GM12878 (cell line): ENCODE data around the gene ATP6V0A1. TPM values are rescaled to one million over a fixed set of nuclear protein-coding genes. Genes with fewer than 3 reads are reported as not detected.

Experiments used
- ATAC-seq: fragments of 200-7000 bp; cut with Tn5 transposase; 3 replicates; pipeline ENCODE4 v1.9.1; 2020; ENCODE audit warnings: mild to moderate bottlenecking, moderate library complexity
- BruUV-seq: library from RNA; stranded (reverse); fragments of 400-500 nt; replicated peaks from 2 replicates; lab custom pipeline; 2021; lab: Mats Ljungman, UMichigan
- CTCF ChIA-PET: fragments of 300-600 bp; sonication (Branson Sonifier 250); formaldehyde crosslinking; extraction: SDS; loops from one replicate; lab custom pipeline; 2021; ENCODE audit warnings: inconsistent platforms; lab: Yijun Ruan, JAX
- POLR2A ChIA-PET: fragments of 350-600 bp; formaldehyde crosslinking; extraction: SDS; loops from one replicate; lab custom pipeline; 2021; ENCODE audit warnings: inconsistent platforms; lab: Charles Lee
- RAD21 ChIA-PET: fragments of 300-600 bp; sonication (Branson Sonifier 250); formaldehyde crosslinking; loops from one replicate; lab custom pipeline; 2023; ENCODE audit warnings: antibody characterized with exemption; ENCODE audit not compliant: unreplicated experiment; lab: Charles Lee
- SMC1A ChIA-PET: fragments of 300-600 bp; sonication (Branson Sonifier 250); formaldehyde crosslinking; loops from one replicate; lab custom pipeline; 2023; ENCODE audit not compliant: unreplicated experiment, uncharacterized antibody; lab: Charles Lee
- DNase-seq: peaks from one replicate; pipeline ENCODE4 v3.0.0-alpha.2; 2011; ENCODE audit warnings: low read depth, low spot score
- FAIRE-seq: peaks from 3 replicates; lab custom pipeline; 2011; peaks lifted over from hg19 to GRCh38; lab: Jason Lieb, UNC
- H2AFZ ChIP-seq: 2 replicates; pipeline ENCODE4 v1.6.0; 2011; ENCODE audit warnings: low read depth, low read length, control low read depth; ENCODE audit not compliant: control insufficient read depth
- H3K27ac ChIP-seq: 2 replicates; pipeline ENCODE4 v1.5.1; 2011; ENCODE audit warnings: control low read depth; ENCODE audit not compliant: control insufficient read depth, insufficient read depth
- H3K27me3 ChIP-seq, 2 experiments: replicated peaks in 1 of 2; 2 replicates each; pipeline versions ENCODE4 v1.6.0 to v1.6.1; 2011; ENCODE audit warnings: low read length in 1 of 2; ENCODE audit not compliant: control insufficient read depth in 2 of 2, insufficient read depth in 2 of 2
- H3K36me3 ChIP-seq, 2 experiments: 2 replicates each; pipeline ENCODE4 v1.5.1; 2011; ENCODE audit warnings: low read length in 1 of 2; ENCODE audit not compliant: control insufficient read depth in 2 of 2, insufficient read depth in 2 of 2
- H3K4me1 ChIP-seq: 2 replicates; pipeline ENCODE4 v1.6.1; 2011; ENCODE audit warnings: mild to moderate bottlenecking, low read length, moderate library complexity, mixed read lengths; ENCODE audit not compliant: control insufficient read depth, insufficient read depth
- H3K4me2 ChIP-seq: 2 replicates; pipeline ENCODE4 v1.6.0; 2011; ENCODE audit warnings: control low read depth; ENCODE audit not compliant: control insufficient read depth, insufficient read depth
- H3K4me3 ChIP-seq: fragments of 200-600 bp; sonication (generic); 2 replicates; pipeline ENCODE4 v1.5.1; 2016
- H3K79me2 ChIP-seq: 2 replicates; pipeline ENCODE4 v1.6.0; 2011; ENCODE audit warnings: low read length; ENCODE audit not compliant: control insufficient read depth, insufficient read depth
- H3K9ac ChIP-seq: 2 replicates; pipeline ENCODE4 v1.8.0; 2011; ENCODE audit warnings: low read length, control low read depth, mixed read lengths; ENCODE audit not compliant: control insufficient read depth, insufficient read depth
- H3K9me3 ChIP-seq: replicated peaks from 3 replicates; pipeline ENCODE4 v1.5.1; 2011; ENCODE audit warnings: mild to moderate bottlenecking, low read length; ENCODE audit not compliant: control insufficient read depth, insufficient read depth
- H4K20me1 ChIP-seq: 2 replicates; pipeline ENCODE4 v1.6.0; 2011; ENCODE audit not compliant: control insufficient read depth, insufficient read depth
- GATAD2B ChIP-seq: fragments of 450-650 bp; conservative IDR thresholded peaks from 2 replicates; pipeline ENCODE4 v1.6.1; 2017; ENCODE audit warnings: low read depth, mild to moderate bottlenecking, moderate library complexity
- HDAC6 ChIP-seq: fragments of 200-600 bp; sonication (generic); IDR thresholded peaks from one replicate; pipeline ENCODE4 v1.8.0; 2017; ENCODE audit warnings: antibody characterized with exemption; ENCODE audit not compliant: unreplicated experiment
- IRF3 ChIP-seq: fragments of 450-650 bp; IDR thresholded peaks from 2 replicates; pipeline ENCODE4 v1.6.1; 2014; ENCODE audit warnings: mild to moderate bottlenecking
- KAT2A ChIP-seq: conservative IDR thresholded peaks from 2 replicates; pipeline ENCODE4 v1.6.1; 2011; ENCODE audit warnings: low read depth, low read length; ENCODE audit not compliant: control insufficient read depth
- PAX5 ChIP-seq: IDR thresholded peaks from 2 replicates; pipeline ENCODE4 v1.6.1; 2011; ENCODE audit warnings: low read depth, low read length, borderline replicate concordance
- PAX8 ChIP-seq: fragments of 450-650 bp; IDR thresholded peaks from 2 replicates; pipeline ENCODE4 v1.6.1; 2017; ENCODE audit warnings: mild to moderate bottlenecking, moderate library complexity
- RAD51 ChIP-seq: fragments of 450-650 bp; IDR thresholded peaks from 2 replicates; pipeline ENCODE4 v1.6.1; 2016; ENCODE audit warnings: moderate library complexity, mild to moderate bottlenecking, inconsistent platforms
- ZBTB4 ChIP-seq: fragments of 450-650 bp; formaldehyde crosslinking; IDR thresholded peaks from 2 replicates; pipeline ENCODE4 v1.4.0; 2022; ENCODE audit warnings: mild to moderate bottlenecking, moderate library complexity
- WGBS: methylation state at CpG from one replicate; pipeline ENCODE4 v1.1.6; 2016; ENCODE audit warnings: low lambda C conversion rate; ENCODE audit not compliant: insufficient replicate concordance, insufficient coverage; ENCODE audit errors: missing lambda C conversion rate; 5-methylcytosine and 5-hydroxymethylcytosine counted together
- in situ Hi-C: fragments of 300-500 bp; cut with MboI; formaldehyde crosslinking; loops from 9 replicates; pipeline ENCODE4 v1.14.3; 2018; ENCODE audit warnings: mixed read lengths
- intact Hi-C: fragments of 100-400 bp; cut with micrococcal nuclease; formaldehyde crosslinking; loops from one replicate; pipeline ENCODE4 v1.14.2; 2022; ENCODE audit not compliant: unreplicated experiment
- polyA plus RNA-seq, 11 experiments: library from polyadenylated mRNA; depleted of rRNA in 4 of 11; unstranded in 6 of 11; stranded (reverse) in 5 of 11; fragments of >200 nt; fragmentation: Nextera tagmentation in 4 of 11; fragmentation: Illumina TruSeq in 1 of 11; extraction: Ambion mirVana in 4 of 11; extraction: Trizol in 1 of 11; gene quantifications; 1 replicate in 1 of 11; 2 replicates in 10 of 11; pipeline versions ENCODE4 v1.2.1 to v1.2.3, GENCODE V29; 2011 to 2016; ENCODE audit warnings: inconsistent platforms in 2 of 11, missing spikeins in 2 of 11, low read depth in 1 of 11
- total RNA-seq, 4 experiments: library from RNA; depleted of rRNA in 3 of 4; stranded (reverse); fragments of >200 nt in 3 of 4; fragmentation: Illumina TruSeq in 1 of 4; extraction: Trizol in 1 of 4; gene quantifications; 2 replicates each; pipeline versions ENCODE4 v1.2.1 to v1.2.3, GENCODE V29; 2013 to 2021

Gene ATP6V0A1
- total and polyA plus RNA-seq, 10 of the 15 experiments (the other 5 are each of a cell fraction or from before 2014, with no cell fraction given) = 3.0 to 76.6 (median 30.9) TPM

- Histone ChIP-seq H2AFZ (no peak overlapping the region), H3K27ac (no peak overlapping the region), H4K20me1 (no peaks in the 10 kb centered on the region), H3K36me3 (no peaks in the 10 kb centered on the region), H3K9ac (no peak overlapping the region), H3K4me1 (peaks cover 5% of the 10 kb centered on the region; the same call in 1 of the 2 replicates), H3K4me2 (no peak overlapping the region), H3K9me3 (no peaks in the 10 kb centered on the region), H3K27me3 (peaks cover 16 to 17% of the 10 kb centered on the region in 2 experiments; a peak in 3 of 4 replicates), H3K4me3 (no peak overlapping the region; the same call in 1 of the 2 replicates), H3K79me2 (no peaks in the 10 kb centered on the region)
- in situ Hi-C loops (no loop called here), intact Hi-C loops (no loop called here)
- ATAC-seq = no peak
- TF ChIP-seq RAD51 (no peak), ZBTB4 (CRISPR knock-in tag) (no peak), PAX8 (no peak), IRF3 (no peak), PAX5 (no peak), HDAC6 (no peak), KAT2A (no peak), GATAD2B (no peak)
- 8% methylated on average over 6 of the region's 6 CpGs for WGBS
- ChIA-PET SMC1A (interaction anchor here (0.8 to 1.4 kb wide), 3 partner anchors 14 to 106 kb away, joined by 3 to 4 read pairs (median 4); no protein-coding TSS in a partner anchor), CTCF (interaction anchor here (1.0 to 1.9 kb wide), 7 partner anchors 9 to 106 kb away, joined by 3 to 9 read pairs (median 4); no protein-coding TSS in a partner anchor), POLR2A (no interaction called here), RAD21 (no interaction called here)
- no peak for FAIRE-seq
- DNase-seq = no peak
- BruUV-seq = no TSS peak
Observed at GRCh38 chr17:42421136-42421506, 37.6 kb upstream of the ATP6V0A1 start.
